Endothelial cell of umbilical vein (primary cell): ENCODE measurements around the gene RIPOR3. TPM values are rescaled to one million over a fixed set of nuclear protein-coding genes. Genes with fewer than 3 reads are reported as not detected.
"Not testable (repeated sequence)": the region's sequence is repeated elsewhere in the genome, so short reads cannot be mapped to it uniquely, and the experiment has no call there.

ENCODE experiments used
- BruUV-seq: library from RNA; stranded (reverse); fragments of 400-500 nt; replicated peaks from 2 replicates; lab custom pipeline; 2021; lab: Mats Ljungman, UMichigan
- CTCF ChIA-PET: fragments of 300-600, 350-600 bp; sonication (Branson Sonifier 250); formaldehyde crosslinking; loops from one replicate; lab custom pipeline; 2021; ENCODE audit warnings: antibody characterized with exemption, inconsistent platforms; lab: Charles Lee
- POLR2A ChIA-PET: fragments of 300-600, 350-600 bp; sonication (Branson Sonifier 250); formaldehyde crosslinking; loops from one replicate; lab custom pipeline; 2021; ENCODE audit warnings: antibody characterized with exemption, inconsistent platforms; lab: Charles Lee
- DNase-seq: peaks from one replicate; pipeline ENCODE4 v3.0.0-alpha.2; 2011; ENCODE audit warnings: low read depth, low spot score
- FAIRE-seq: peaks from 2 replicates; lab custom pipeline; 2011; peaks lifted over from hg19 to GRCh38; lab: Jason Lieb, UNC
- H2AFZ ChIP-seq: 2 replicates; pipeline ENCODE4 v1.6.0; 2012; ENCODE audit warnings: low read depth, low read length, control low read depth, inconsistent platforms
- H3K27ac ChIP-seq: 2 replicates; pipeline ENCODE4 v1.5.1; 2011; ENCODE audit warnings: low read depth, mild to moderate bottlenecking, control low read depth, low read length, moderate library complexity; ENCODE audit not compliant: insufficient read depth
- H3K27me3 ChIP-seq, 2 experiments: 2 replicates each; pipeline versions ENCODE4 v1.6.0 to v1.6.1; 2011; ENCODE audit warnings: low read length in 2 of 2, mixed read lengths in 1 of 2; ENCODE audit not compliant: control insufficient read depth in 2 of 2, insufficient read depth in 2 of 2
- H3K36me3 ChIP-seq, 2 experiments: 2 replicates in 1 of 2; 3 replicates in 1 of 2; pipeline ENCODE4 v1.5.1; 2011; ENCODE audit warnings: low read length in 2 of 2, mild to moderate bottlenecking in 1 of 2, moderate library complexity in 1 of 2; ENCODE audit not compliant: control insufficient read depth in 2 of 2, insufficient read depth in 2 of 2; ENCODE audit errors: extremely low read depth in 1 of 2
- H3K4me1 ChIP-seq: 3 replicates; pipeline ENCODE4 v1.5.1; 2011; ENCODE audit warnings: mild to moderate bottlenecking, low read length; ENCODE audit not compliant: control insufficient read depth, insufficient read depth; ENCODE audit errors: extremely low read depth
- H3K4me2 ChIP-seq: 2 replicates; pipeline ENCODE4 v1.6.1; 2011; ENCODE audit warnings: low read length, control low read depth, mixed read lengths; ENCODE audit not compliant: insufficient read depth
- H3K4me3 ChIP-seq, 3 experiments: fragments of 200-600 bp in 1 of 3; sonication (generic), shearing (Covaris generic) in 1 of 3; replicated peaks in 1 of 3; 2 replicates each; pipeline ENCODE4 v1.5.1; 2011 to 2016; ENCODE audit warnings: control low read depth in 3 of 3, low read length in 3 of 3, mild to moderate bottlenecking in 2 of 3, inconsistent platforms in 1 of 3, low read depth in 1 of 3, moderate library complexity in 1 of 3; ENCODE audit not compliant: insufficient read depth in 1 of 3
- H3K79me2 ChIP-seq: 2 replicates; pipeline ENCODE4 v1.6.0; 2012; ENCODE audit warnings: low read length, inconsistent platforms; ENCODE audit not compliant: control insufficient read depth, insufficient read depth
- H3K9ac ChIP-seq: replicated peaks from 2 replicates; pipeline ENCODE3; 2011; ENCODE audit warnings: low read length, control low read depth; ENCODE audit not compliant: insufficient read depth; ENCODE audit errors: extremely low read depth
- H3K9me1 ChIP-seq: replicated peaks from 3 replicates; pipeline ENCODE4 v1.6.0; 2011; ENCODE audit warnings: mild to moderate bottlenecking, low read length; ENCODE audit not compliant: control insufficient read depth, insufficient read depth; ENCODE audit errors: extremely low read depth
- H3K9me3 ChIP-seq: replicated peaks from 2 replicates; pipeline ENCODE4 v1.5.1; 2012; ENCODE audit warnings: low read length, inconsistent platforms; ENCODE audit not compliant: control insufficient read depth, insufficient read depth
- H4K20me1 ChIP-seq: replicated peaks from 2 replicates; pipeline ENCODE3; 2011; ENCODE audit warnings: mild to moderate bottlenecking, low read length; ENCODE audit not compliant: control insufficient read depth, insufficient read depth; ENCODE audit errors: extremely low read depth
- EZH2 ChIP-seq: IDR thresholded peaks from 2 replicates; pipeline ENCODE4 v1.6.1; 2012; ENCODE audit warnings: borderline replicate concordance, low read depth, mild to moderate bottlenecking, moderate library complexity, low read length, inconsistent platforms; ENCODE audit not compliant: severe bottlenecking
- GATA2 ChIP-seq: IDR thresholded peaks from 2 replicates; pipeline ENCODE4 v1.7.0; 2011; ENCODE audit warnings: low read depth, mild to moderate bottlenecking, moderate library complexity, mixed read lengths, low read length; ENCODE audit not compliant: insufficient read length, insufficient read depth
- JUN ChIP-seq: IDR thresholded peaks from 2 replicates; pipeline ENCODE4 v1.6.1; 2011; ENCODE audit warnings: borderline replicate concordance, low read depth; ENCODE audit not compliant: insufficient read length, insufficient read depth
- MAX ChIP-seq: IDR thresholded peaks from 2 replicates; pipeline ENCODE4 v1.6.1; 2011; ENCODE audit not compliant: insufficient read depth, insufficient read length
- MYC ChIP-seq: IDR thresholded peaks from one replicate; pipeline ENCODE4 v1.6.1; 2011; ENCODE audit warnings: mild to moderate bottlenecking, low read depth, low read length
- POLR2A ChIP-seq: IDR thresholded peaks from 2 replicates; pipeline ENCODE4 v1.6.1; 2012; ENCODE audit warnings: low read depth, mild to moderate bottlenecking, control low read depth, low read length
- dilution Hi-C: fragments of 300-500 bp; cut with MboI; formaldehyde crosslinking; loops from one replicate; pipeline ENCODE4 v1.15.0; 2019; ENCODE audit warnings: low sequenced_read_pairs; ENCODE audit not compliant: extremely low pct_ligation_motif_present
- intact Hi-C: fragments of 100-400 bp; cut with micrococcal nuclease; formaldehyde crosslinking; loops from one replicate; pipeline ENCODE4 v1.10.0; 2022
- polyA plus RNA-seq, 4 experiments: library from polyadenylated mRNA; depleted of rRNA in 3 of 4; stranded (reverse) in 3 of 4; unstranded in 1 of 4; fragments of >200 nt; gene quantifications; 2 replicates each; pipeline versions ENCODE4 v1.2.1 to v1.2.3, GENCODE V29; 2011 to 2012; ENCODE audit warnings: missing spikeins in 1 of 4
- total RNA-seq: library from RNA; stranded (reverse); gene quantifications from 2 replicates; pipeline ENCODE4 v1.2.3, GENCODE V29; 2021

The RIPOR3 gene
- total and polyA plus RNA-seq, 2 donors (not counting 3 experiments of a cell fraction or from before 2014, with no cell fraction given): not detected

GRCh38 chr20:50676858-50677257 is 14.5 kb downstream of the RIPOR3 start:
- intact Hi-C loops: no loop called here
- no TSS peak for BruUV-seq
- Histone ChIP-seq H3K27ac (no peak overlapping the region), H3K27me3 (peaks cover 0 to 2% of the 10 kb centered on the region in 2 experiments), H3K9me1 (no peaks in the 10 kb centered on the region), H3K4me3 (no peak overlapping the region), H3K4me2 (no peak overlapping the region), H3K4me1 (no peaks in the 10 kb centered on the region), H3K79me2 (no peaks in the 10 kb centered on the region), H2AFZ (no peak overlapping the region), H3K9me3 (no peaks in the 10 kb centered on the region), H3K9ac (no peak overlapping the region), H4K20me1 (no peaks in the 10 kb centered on the region), H3K36me3 (no peaks in the 10 kb centered on the region)
- FAIRE-seq: no peak
- POLR2A ChIA-PET: no interaction called here
- no peak for TF ChIP-seq EZH2
- TF ChIP-seq MYC: no peak
- no peak for TF ChIP-seq GATA2
- no peak for TF ChIP-seq MAX
- TF ChIP-seq POLR2A: no peak
- TF ChIP-seq JUN: no peak
- CTCF ChIA-PET: no interaction called here
- dilution Hi-C loops: no loop called here
- DNase-seq: no peak

- H4K20me1 ChIP-seq, H3K79me2 ChIP-seq, POLR2A ChIA-PET, H3K9ac ChIP-seq, BruUV-seq, H3K4me3 ChIP-seq, intact Hi-C loops, H3K27ac ChIP-seq, H2AFZ ChIP-seq, H3K4me2 ChIP-seq, H3K9me1 ChIP-seq, H3K9me3 ChIP-seq, H3K36me3 ChIP-seq, dilution Hi-C loops, DNase-seq, FAIRE-seq, H3K27me3 ChIP-seq, H3K4me1 ChIP-seq: not testable (repeated sequence)
- CTCF ChIA-PET: interaction anchor here (0.7 kb wide), 1 partner anchor 20 kb away, joined by 3 read pairs; no protein-coding TSS in a partner anchor
These were observed 15.0 kb downstream of the RIPOR3 start for GRCh38 chr20:50676377-50676731.
